Hematopoietic multipotent progenitor cell treated with erythropoietin and hydrocortisone succinate and interleukin-3 and kit ligand, for 8 days (in vitro differentiated cells): ENCODE results near the gene MRPS9.

Source experiments
- DNase-seq: peaks from one replicate; pipeline ENCODE4 v3.0.0-alpha.2; 2015

The MRPS9 gene

GRCh38 chr2:105126336-105126735 lies 88.5 kb downstream of the MRPS9 start:
- no peak for DNase-seq

DNA sequence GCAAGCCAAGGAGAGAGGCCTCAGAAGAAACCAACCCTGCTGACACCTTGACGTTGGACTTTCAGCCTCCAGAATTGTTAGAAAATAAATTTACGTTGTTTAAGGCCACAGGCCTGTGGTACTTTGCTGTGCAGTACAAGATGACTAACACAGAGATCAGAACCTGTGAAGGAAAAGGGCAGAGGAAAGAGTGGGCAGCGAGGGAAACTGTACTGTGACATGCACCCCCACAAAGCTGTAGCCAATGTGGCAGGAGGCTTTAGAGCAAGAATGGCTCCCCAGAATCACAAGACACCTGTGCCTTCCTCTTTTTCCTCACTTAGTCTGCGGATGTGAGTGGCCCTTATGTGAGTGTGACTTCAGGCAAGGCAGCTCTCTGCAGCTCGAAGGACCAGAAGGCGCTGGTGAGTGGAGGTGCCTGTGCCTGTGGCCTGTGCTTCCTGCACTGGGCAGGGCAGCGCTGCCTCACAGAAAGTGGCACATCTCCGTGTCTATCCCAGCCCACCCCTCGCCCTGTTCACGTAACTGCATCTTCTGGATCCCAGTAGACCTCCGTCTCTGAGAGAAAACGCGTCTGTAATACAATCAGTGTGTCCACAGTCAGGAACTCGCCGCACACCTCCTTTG lies 89.5 kb downstream of the MRPS9 start:
- DNase-seq = no peak

DNA sequence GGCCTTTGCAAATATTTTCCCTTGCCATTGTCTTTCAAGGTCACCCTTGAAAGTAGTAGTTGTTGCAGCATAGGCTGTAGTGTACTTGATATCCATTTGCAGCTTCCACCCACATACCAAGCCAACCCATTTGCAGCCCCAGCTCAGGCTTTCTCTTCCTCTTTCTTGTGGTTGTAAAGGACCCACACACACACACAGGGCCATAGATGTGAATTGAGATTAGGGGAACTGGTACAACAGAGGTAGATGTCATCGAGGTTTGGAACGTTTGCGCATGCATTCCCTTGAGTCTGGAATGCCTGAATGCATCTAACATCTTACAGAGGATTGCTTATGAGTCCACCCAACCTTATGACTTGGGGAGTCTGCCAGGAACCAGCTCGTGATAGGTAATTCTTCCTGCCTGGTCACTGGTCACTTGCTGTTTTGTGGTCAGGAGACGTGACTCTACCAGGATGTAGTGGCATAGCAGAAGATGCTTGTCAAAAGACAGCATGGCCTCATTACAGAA lies 91.9 kb downstream of the MRPS9 start:
- peak; percentile 32 for DNase-seq

GRCh38 chr2:105130546-105130945 lies 92.7 kb downstream of the MRPS9 start:
- no peak for DNase-seq

- DNase-seq = no peak
These were observed 96.2 kb downstream of the MRPS9 start for GRCh38 chr2:105134081-105134480.

DNA sequence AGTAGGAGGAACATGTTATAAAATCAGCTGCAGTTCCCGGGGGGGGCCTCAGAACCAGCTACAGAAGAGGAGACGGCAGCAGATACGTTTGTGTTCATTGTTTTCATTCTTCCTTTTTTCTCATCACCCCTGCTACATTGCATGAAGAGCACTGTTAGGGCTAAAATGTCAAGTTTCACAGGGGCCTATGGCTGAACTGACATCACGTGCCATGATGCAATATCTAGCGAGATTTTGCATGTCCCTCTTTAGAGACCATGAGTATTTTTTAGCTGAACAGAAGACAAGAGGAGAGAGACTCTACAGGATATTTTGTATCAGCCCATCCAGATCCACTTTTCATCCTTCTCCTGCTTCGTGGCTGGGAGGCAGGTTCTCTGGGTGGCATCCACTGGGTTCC lies 97.6 kb downstream of the MRPS9 start:
- DNase-seq = no peak

DNA sequence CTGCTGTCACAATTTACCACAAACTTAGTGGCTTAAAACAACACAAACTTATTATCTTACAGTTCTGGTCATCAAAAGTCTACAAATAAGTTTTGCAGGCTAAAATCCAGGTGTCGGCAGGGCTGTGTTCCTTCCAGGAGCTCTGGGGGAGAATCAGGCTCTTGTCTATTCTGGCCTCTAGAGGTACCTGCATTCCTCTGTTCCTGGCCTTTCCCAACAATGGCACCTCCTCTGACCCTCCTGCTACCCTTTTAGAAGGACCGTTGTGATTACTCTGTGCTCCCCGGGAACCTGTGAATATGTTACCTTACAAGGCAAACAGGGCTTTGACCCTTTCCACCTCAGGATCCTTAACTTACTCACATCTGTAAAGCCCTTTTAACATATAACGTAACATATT lies 98.5 kb downstream of the MRPS9 start:
- no peak for DNase-seq

GRCh38 chr2:105138643-105139042 lies 100.8 kb downstream of the MRPS9 start:
- DNase-seq = no peak

DNA sequence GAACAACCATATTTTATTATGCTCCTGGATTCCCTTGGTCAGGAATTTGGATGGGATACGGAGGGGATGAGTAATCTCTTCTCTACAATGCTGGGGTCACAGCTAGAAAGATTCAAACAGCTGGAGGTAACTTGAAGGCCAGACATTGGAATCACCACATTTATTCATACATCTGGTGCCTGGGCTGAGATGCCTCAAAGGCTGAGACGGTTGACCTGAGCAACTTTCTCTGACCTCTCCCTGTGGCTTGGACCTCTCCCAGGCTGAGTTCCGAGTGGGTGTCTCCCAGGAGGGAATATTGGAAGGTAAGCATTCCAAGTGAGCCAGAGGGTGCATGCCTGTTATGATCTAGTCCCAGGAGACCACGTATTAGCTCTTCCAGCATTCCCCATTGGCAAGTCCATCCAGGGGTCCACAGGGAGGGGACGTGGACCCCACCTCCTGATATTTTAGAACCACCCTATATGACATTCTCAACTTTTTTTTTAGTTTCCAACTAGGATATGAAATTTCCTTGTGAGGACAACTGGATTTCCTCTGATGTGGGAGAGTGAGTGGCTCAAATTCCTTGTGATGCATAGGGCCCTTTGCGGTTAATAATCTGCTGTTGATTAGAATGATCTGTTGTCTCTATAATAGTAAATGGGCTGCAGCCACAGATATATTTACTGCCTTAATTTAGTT lies 101.8 kb downstream of the MRPS9 start:
- DNase-seq = no peak

- no peak for DNase-seq
These were observed 102.3 kb downstream of the MRPS9 start for GRCh38 chr2:105140240-105140568.

DNA sequence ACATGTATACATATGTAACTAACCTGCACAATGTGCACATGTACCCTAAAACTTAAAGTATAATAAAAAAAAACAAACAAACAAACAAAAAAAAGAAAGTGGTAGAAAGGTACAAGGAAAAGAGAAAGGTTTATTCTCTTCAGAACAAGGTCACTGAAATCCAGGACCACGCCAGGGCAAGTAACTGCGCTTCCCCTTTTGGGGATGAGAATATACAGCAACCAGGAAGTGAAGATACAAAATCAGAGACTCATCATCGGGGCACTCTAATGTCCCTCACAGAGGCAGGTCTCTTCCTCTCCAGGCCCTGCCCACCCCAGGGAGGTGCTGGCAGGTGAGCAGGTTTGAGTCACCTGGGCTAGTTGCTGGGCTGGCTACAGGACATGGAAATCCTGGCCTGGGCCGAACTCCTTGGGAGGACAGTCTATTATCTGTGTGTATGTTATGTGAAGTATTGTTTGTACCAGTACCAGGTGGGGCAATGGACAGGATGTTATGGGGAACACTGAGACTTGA lies 103.3 kb downstream of the MRPS9 start:
- no peak for DNase-seq

- no peak for DNase-seq
These were observed 104.4 kb downstream of the MRPS9 start for GRCh38 chr2:105142239-105142638.

DNA sequence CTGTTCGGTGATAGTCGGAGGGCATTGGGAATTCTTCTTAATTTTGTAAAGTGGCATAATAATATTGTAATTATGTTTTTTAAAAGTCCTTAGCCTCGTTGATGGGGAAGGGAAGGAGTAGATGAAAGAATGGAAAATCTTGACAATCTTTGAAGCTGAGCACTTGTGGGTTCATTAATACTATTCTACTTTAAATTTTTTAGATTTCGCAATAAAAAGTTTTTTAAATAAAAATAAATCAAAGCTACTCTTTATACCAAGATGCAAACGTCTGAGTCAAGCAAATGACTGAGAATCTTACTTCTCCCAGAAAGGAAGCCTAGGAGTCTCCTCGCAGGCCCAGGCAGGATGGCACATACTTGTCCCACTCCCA lies 105.2 kb downstream of the MRPS9 start:
- DNase-seq = no peak

GRCh38 chr2:105143467-105144151 lies 105.7 kb downstream of the MRPS9 start:
- no peak for DNase-seq

- no peak for DNase-seq
These were observed 106.5 kb downstream of the MRPS9 start for GRCh38 chr2:105144152-105144940.

DNA sequence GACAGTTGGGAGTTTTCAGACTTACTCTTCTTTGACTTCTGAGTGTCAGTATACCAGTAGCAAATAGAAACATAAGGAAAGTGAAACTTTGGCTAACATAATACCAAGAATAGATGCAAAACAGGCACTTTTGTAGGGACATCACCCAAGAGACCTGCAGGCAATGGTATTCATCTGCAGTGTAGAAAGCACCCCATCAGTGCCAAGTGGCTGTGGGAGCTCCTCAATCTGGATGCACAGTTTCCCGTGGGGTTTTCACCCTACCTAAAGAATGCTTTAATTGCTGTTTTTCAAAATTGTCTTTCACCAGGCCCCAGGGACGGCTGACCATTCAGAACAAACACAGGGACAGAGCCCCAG lies 107.1 kb downstream of the MRPS9 start:
- DNase-seq = no peak

DNA sequence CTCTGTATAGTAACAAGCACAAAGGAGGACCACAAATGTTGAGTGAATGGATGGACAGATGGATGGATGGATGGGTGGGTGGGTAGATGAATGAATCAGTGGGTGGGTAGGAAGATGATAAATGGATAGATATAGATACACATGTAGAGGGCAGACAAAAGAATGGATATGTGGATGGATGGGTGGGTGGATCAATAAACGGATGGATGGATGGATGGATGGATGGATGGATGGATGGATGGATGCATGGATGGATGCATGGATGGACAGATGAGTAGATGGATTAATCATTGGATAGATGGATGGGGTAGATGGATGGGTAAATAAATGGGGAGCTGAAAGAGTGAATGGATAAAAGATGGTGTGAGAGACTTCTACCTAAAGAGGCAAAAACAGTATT lies 111.4 kb downstream of the MRPS9 start:
- no peak for DNase-seq
